ENCODE data around the gene OXNAD1. TPM values are rescaled to one million over a fixed set of nuclear protein-coding genes. Genes with fewer than 3 reads are reported as not detected.
A peak's percentile ranks its signal among the peaks of the same experiment; 100 is the strongest.

Gene OXNAD1
- polyA plus RNA-seq, 1 of the 3 experiments (the other 2 are of a cell fraction): 6.9 TPM

- no peak for DNase-seq
- no peak overlapping the region for H3K9ac ChIP-seq
- no peak overlapping the region for H2AFZ ChIP-seq (ENCODE audit: low read depth)
- TF ChIP-seq TCF12 (IDR thresholded peaks at IDR 0.05) (peak; percentile 63), TEAD4 (IDR thresholded peaks at IDR 0.05; ENCODE audit: borderline replicate concordance, insufficient read depth) (peak; percentile 41; the same call in 1 of the 2 replicates), PBX3 (IDR thresholded peaks at IDR 0.05) (peak; percentile 92), NFIC (IDR thresholded peaks at IDR 0.05; ENCODE audit: borderline replicate concordance) (peak; percentile 47; the same call in 1 of the 2 replicates), JUND (IDR thresholded peaks at IDR 0.05) (peak; percentile 8; the same call in 1 of the 2 replicates), EP300 (IDR thresholded peaks at IDR 0.05; ENCODE audit: borderline replicate concordance in 1 of 2, low read depth in 1 of 2, low read length in 1 of 2) (no peak; a peak in 1 of 4 replicates)
- 60% methylated on average over 6 of the region's 9 CpGs for WGBS (ENCODE audit: low lambda C conversion rate)
- no peak overlapping the region for H3K4me3 ChIP-seq (ENCODE audit: low read depth in 2 of 2, low read length in 1 of 2)
- no peak overlapping the region for H3K27ac ChIP-seq (ENCODE audit: low read depth in 2 of 2, low read length in 1 of 2)
- no peaks in the 10 kb centered on the region for H3K36me3 ChIP-seq (replicated peaks in 1 of 2; ENCODE audit: control insufficient read depth in 1 of 2, insufficient read depth in 2 of 2, low read length in 1 of 2)
- H3K9me2 ChIP-seq: no peaks in the 10 kb centered on the region
- no peaks in the 10 kb centered on the region for H3F3A ChIP-seq (replicated peaks; ENCODE audit: insufficient read depth)
- no peaks in the 10 kb centered on the region for H4K20me1 ChIP-seq (ENCODE audit: insufficient read depth)
- ChIA-PET POLR2A (no interaction called here), CTCF (interaction anchor here (0.8 to 1.6 kb wide), 3 partner anchors 10 to 198 kb away, joined by 3 to 5 read pairs (median 3); no protein-coding TSS in a partner anchor)
- H3K4me2 ChIP-seq: peak overlapping the region; percentile 7; the same call in 1 of the 2 replicates
- no peaks in the 10 kb centered on the region for H3K27me3 ChIP-seq (ENCODE audit: insufficient read depth)
- H3K9me3 ChIP-seq: no peaks in the 10 kb centered on the region
- no peaks in the 10 kb centered on the region for H3K79me2 ChIP-seq (ENCODE audit: insufficient read depth)
- peaks cover 6 to 14% of the 10 kb centered on the region in 2 experiments; a peak in 2 of 4 replicates for H3K4me1 ChIP-seq (ENCODE audit: control insufficient read depth in 1 of 2, insufficient read depth in 2 of 2, low read depth in 1 of 2, low read length in 1 of 2)
Observed at GRCh38 chr3:16243706-16244490, 21.1 kb upstream of the OXNAD1 start.

GRCh38 chr3:16245609-16246008 lies 19.4 kb upstream of the OXNAD1 start:
- H3K9me3 ChIP-seq: no peaks in the 10 kb centered on the region
- ChIA-PET CTCF (interaction anchor here (0.9 to 4.1 kb wide), 2 partner anchors 67 to 197 kb away, joined by 3 to 30 read pairs; no protein-coding TSS in a partner anchor), POLR2A (no interaction called here)
- no peak overlapping the region for H3K4me3 ChIP-seq (ENCODE audit: low read depth in 2 of 2, low read length in 1 of 2)
- H3K4me1 ChIP-seq (ENCODE audit: control insufficient read depth in 1 of 2, insufficient read depth in 2 of 2, low read depth in 1 of 2, low read length in 1 of 2): peaks cover 0 to 11% of the 10 kb centered on the region in 2 experiments; a peak in 1 of 4 replicates
- H3K9me2 ChIP-seq: no peaks in the 10 kb centered on the region
- TF ChIP-seq RAD21 (IDR thresholded peaks at IDR 0.05; ENCODE audit: low read length): no peak
- no peak for TF ChIP-seq FOXM1 (IDR thresholded peaks at IDR 0.05; ENCODE audit: low read depth)
- no peak for TF ChIP-seq EZH2phosphoT487 (IDR thresholded peaks at IDR 0.05; ENCODE audit: borderline replicate concordance, low read depth)
- no peak for TF ChIP-seq USF1 (IDR thresholded peaks at IDR 0.05; ENCODE audit: borderline replicate concordance, low read depth)
- no peak for TF ChIP-seq SIN3A (IDR thresholded peaks at IDR 0.05; ENCODE audit: borderline replicate concordance, low read depth, low read length)
- no peak for TF ChIP-seq JUND (IDR thresholded peaks at IDR 0.05)
- TF ChIP-seq YY1 (IDR thresholded peaks at IDR 0.05; ENCODE audit: low read depth): no peak
- no peak for TF ChIP-seq RCOR1 (IDR thresholded peaks at IDR 0.05; ENCODE audit: low read length)
- no peak for TF ChIP-seq FOSL2 (IDR thresholded peaks at IDR 0.05; ENCODE audit: borderline replicate concordance, low read depth)
- TF ChIP-seq GATA2 (CRISPR knock-in tag; IDR thresholded peaks at IDR 0.05): no peak
- no peak for TF ChIP-seq EP300 (IDR thresholded peaks at IDR 0.05; ENCODE audit: borderline replicate concordance in 1 of 2, low read depth in 1 of 2, low read length in 1 of 2)
- TF ChIP-seq ELF1 (IDR thresholded peaks at IDR 0.05): no peak
- no peak for TF ChIP-seq TEAD4 (IDR thresholded peaks at IDR 0.05; ENCODE audit: borderline replicate concordance, insufficient read depth)
- no peak for TF ChIP-seq ZBTB33 (IDR thresholded peaks at IDR 0.05; ENCODE audit: borderline replicate concordance, low read depth)
- no peak for TF ChIP-seq POLR2AphosphoS5 (IDR thresholded peaks at IDR 0.05; ENCODE audit: low read depth, low read length)
- H3K36me3 ChIP-seq (replicated peaks in 1 of 2; ENCODE audit: control insufficient read depth in 1 of 2, insufficient read depth in 2 of 2, low read length in 1 of 2): no peaks in the 10 kb centered on the region
- no peak overlapping the region for H3K4me2 ChIP-seq
- no peak overlapping the region for H3K9ac ChIP-seq
- H3K27ac ChIP-seq (ENCODE audit: low read depth in 2 of 2, low read length in 1 of 2): no peak overlapping the region
- no peaks in the 10 kb centered on the region for H3K27me3 ChIP-seq (ENCODE audit: insufficient read depth)
- 94% methylated on average over 3 of the region's 3 CpGs for WGBS (ENCODE audit: low lambda C conversion rate)
- no peaks in the 10 kb centered on the region for H4K20me1 ChIP-seq (ENCODE audit: insufficient read depth)
- H3K79me2 ChIP-seq (ENCODE audit: insufficient read depth): no peaks in the 10 kb centered on the region
- no peak overlapping the region for H2AFZ ChIP-seq (ENCODE audit: low read depth)
- no peaks in the 10 kb centered on the region for H3F3A ChIP-seq (replicated peaks; ENCODE audit: insufficient read depth)
- no peak for DNase-seq
